Sciatic nerve (tissue), 2 donors: Measurements from ENCODE around the gene DDX3X. TPM values are rescaled to one million over a fixed set of nuclear protein-coding genes. Genes with fewer than 3 reads are reported as not detected.

Experiments
- ATAC-seq: fragments of 200-7000 bp; cut with Tn5 transposase; one replicate; pipeline ENCODE4 v1.9.1; 2020; ENCODE audit warnings: mild to moderate bottlenecking, moderate library complexity
- DNase-seq: peaks from one replicate; pipeline ENCODE4 v3.0.0-alpha.2; 2020; ENCODE audit warnings: low spot score
- intact Hi-C: fragments of 100-400 bp; cut with DNase I; formaldehyde crosslinking; loops from one replicate; pipeline ENCODE4 v1.14.2; 2022
- total RNA-seq: library from RNA; stranded (reverse); fragmentation: NEBNext Ultra II Directional; extraction: Animal tissue kit (Norgen Biotek cat#: 25700); gene quantifications from one replicate; pipeline ENCODE4 v1.2.1, GENCODE V29; 2021
- donor health status: DM: no; HTN: no; CAD: no.
- donor health status: DM: no; HTN: no; CAD: no.

DDX3X gene
- total RNA-seq, 1 donor from 2014 or later = 334 TPM

DNA sequence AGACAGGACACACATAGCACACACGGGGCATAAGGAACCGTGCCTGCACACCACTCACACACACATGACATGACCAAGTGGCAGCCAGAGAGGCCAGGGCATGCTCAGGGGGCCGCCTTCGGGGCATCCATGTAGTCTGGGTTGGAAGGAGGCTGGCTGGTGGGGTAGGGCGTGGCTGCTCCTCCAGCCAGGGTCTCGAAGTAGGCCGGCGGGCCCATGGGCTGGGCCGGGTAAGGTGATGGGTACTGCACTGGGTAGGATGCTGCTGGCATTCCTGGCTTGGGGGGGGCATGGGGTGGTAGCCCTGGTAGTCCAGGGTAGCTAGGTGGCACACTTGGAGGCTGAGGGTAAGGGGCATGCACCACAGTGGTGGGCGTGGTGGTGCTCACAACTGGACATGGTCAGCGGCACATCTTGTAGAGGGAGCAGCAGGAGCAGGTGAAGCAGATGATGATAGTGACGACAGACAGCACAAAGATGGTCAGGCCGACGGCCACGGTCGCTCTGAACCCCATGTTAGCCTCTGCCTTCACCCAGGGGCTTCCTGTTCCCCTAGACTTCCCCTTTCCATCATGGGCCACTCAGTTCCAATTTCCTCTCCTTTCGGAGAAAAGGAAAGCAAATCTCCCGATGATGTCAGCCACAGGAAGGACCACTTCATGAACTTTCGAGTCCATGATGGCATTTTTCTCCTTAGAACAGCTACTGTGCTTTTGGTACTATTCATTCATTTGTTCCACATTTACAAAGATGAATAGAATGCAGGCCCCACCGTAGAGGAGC, 10.9 kb upstream of the DDX3X start:
- no peak for ATAC-seq
- intact Hi-C loops = no loop called here
- DNase-seq = no peak

DNA sequence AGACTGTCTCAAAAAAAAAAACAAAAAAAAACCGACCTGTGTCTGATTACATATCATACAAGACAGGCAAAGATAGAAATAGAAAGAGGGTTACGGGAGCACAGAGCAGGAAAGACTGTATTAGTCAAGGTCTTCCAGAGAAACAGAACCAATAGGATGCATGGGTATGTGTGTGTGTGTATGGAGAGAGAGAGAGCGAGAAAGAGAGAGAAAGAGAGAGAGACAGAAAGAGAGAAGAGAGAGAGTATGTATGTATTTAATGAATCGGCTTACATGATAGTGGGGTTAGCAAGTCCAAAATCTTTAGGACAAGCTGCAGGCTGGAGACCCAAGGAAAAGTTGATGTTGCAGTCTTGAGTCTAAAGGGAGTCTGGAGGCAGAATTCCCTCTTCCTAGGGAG, 7.5 kb upstream of the DDX3X start:
- ATAC-seq (no peak), DNase-seq (no peak)
- intact Hi-C loops = no loop called here

- no peak for ATAC-seq
- intact Hi-C loops = no loop called here
- DNase-seq = no peak
These were observed 6.6 kb upstream of the DDX3X start for GRCh38 chrX:41327341-41327740.

- intact Hi-C loops = no loop called here
- DNase-seq (no peak), ATAC-seq (no peak)
These were observed 4.9 kb upstream of the DDX3X start for GRCh38 chrX:41329101-41329500.

DNA sequence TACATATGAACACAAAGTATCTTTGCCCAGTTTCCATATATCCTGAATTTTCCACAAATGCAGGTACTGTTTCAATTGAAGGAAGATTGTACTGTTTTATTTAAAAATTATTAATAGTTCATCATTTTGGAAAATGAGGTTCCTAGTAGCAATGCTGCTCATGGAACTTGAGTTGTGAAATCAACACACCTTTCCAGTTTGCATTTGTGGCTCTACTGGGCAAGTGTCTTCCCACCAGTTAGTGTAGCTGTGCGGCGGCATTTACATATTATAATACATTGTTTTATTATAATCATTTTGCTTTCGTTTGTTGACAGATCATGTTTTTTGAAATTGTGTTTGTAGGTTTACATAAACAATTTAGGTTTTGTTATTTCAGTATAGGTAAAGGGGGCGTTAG, 2.0 kb upstream of the DDX3X start:
- DNase-seq (no peak), ATAC-seq (no peak)
- intact Hi-C loops = no loop called here

- ATAC-seq = no peak
- no peak for DNase-seq
- intact Hi-C loops = no loop called here
These were observed 1.5 kb upstream of the DDX3X start for GRCh38 chrX:41332408-41333002.

DNA sequence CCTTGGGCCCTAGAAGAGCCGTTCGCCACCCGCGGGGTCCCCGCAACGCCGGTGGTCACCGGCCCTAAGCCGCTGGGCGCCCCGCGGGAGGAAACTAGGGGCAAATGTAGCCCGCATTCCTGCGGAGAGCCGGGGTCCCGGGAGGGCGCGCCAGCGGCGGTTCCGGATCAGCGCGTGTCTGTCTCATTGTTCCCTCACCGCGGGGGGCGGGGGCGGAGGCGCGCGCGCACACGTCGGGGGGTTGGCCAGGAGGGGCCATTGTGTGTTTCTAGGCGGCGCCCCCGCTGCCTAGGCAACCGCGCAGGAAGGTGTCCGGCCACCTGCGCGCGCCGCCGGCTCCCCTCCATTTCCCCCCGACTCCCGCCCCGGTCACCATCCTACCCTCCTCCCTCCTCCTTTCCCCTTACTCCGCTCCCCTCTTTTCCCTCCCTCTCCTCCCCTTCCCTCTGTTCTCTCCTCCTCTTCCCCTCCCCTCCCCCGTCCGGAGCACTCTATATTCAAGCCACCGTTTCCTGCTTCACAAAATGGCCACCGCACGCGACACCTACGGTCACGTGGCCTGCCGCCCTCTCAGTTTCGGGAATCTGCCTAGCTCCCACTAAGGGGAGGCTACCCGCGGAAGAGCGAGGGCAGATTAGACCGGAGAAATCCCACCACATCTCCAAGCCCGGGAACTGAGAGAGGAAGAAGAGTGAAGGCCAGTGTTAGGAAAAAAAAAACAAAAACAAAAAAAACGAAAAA, 789 bp upstream of the DDX3X start:
- peak; percentile 76 for ATAC-seq
- DNase-seq = peak; percentile 94
- intact Hi-C loops = no loop called here

- peak; percentile 97 for DNase-seq
- peak; percentile 90 for ATAC-seq
- intact Hi-C loops = no loop called here
These were observed 618 bp downstream of the DDX3X start for GRCh38 chrX:41334363-41335197.

- intact Hi-C loops = no loop called here
- no peak for ATAC-seq
- DNase-seq = no peak
These were observed 1.4 kb downstream of the DDX3X start for GRCh38 chrX:41335198-41335957.

DNA sequence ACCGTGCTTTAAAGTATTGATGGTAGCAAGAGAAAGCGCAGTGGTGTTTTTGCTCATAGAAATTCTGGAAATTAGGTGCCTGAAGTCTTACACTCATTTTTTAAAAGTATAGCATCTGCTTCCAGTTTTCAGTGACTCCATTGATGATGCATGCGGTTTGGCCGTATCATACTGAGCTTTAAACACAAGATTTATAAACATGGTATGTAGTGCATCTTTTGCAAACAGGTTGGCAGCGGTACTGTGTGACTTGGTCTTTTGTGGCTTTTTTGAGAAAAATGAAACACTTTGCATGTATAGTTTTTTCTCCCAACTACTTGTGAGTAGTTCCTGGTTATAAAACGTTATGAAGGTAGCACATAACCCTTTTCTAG, 2.0 kb downstream of the DDX3X start:
- no peak for ATAC-seq
- intact Hi-C loops = no loop called here
- DNase-seq = no peak

DNA sequence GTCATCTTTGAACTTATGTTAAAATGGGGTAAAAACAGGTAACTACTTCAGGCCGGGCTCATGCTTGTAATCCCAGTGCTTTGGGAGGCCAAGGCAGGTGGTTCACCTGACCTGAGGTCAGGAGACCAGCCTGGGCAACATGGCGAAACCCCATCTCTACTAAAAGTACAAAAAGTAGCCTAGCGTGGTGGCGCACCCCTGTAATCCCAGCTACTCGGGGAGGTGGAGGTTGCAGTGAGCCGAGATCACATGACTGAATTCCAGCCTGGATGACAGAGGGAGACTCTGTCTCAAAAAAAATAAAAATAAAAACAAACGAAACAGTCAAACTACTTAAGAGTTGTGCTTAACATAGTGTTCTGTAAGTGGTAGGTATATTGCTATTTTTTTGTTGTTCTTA, 2.5 kb downstream of the DDX3X start:
- ATAC-seq (no peak), DNase-seq (no peak)
- intact Hi-C loops = no loop called here

DNA sequence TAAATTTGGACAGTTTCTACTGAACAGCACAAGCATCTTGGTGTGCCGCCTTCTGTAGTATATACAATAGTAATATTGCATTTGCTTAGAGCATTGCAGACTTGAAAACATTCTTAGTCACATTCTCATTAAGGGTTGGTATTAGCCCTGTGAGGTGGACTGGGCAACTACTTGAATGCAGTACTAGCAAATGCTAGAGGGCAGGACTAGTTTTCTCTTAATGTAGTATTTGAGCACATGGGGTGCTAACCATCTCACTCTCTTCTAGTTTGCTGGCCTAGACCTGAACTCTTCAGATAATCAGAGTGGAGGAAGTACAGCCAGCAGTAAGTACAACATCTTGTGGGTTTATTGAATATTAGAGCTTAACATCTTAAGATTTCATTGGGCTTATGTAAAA, 3.2 kb downstream of the DDX3X start:
- ATAC-seq (no peak), DNase-seq (no peak)
- intact Hi-C loops = no loop called here

DNA sequence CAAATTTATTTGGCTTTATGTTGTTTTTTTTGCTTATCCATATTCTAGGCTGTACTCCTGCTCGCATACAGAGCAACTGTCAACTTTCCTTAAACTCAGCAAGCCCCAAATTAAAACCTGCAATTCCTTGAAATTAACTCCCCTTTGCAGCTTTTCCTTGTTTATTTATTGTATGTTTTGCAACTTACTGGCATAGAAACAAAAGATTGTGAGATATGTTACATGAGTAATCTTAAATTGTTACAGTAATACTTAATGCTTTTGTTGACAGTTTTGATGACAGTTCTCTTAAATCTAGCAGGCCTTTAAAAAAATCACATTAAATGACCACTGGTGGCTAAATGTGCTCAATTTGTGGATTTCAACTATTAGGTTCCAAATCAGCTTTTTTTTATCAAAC, 4.5 kb downstream of the DDX3X start:
- DNase-seq (no peak), ATAC-seq (no peak)
- intact Hi-C loops = no loop called here

DNA sequence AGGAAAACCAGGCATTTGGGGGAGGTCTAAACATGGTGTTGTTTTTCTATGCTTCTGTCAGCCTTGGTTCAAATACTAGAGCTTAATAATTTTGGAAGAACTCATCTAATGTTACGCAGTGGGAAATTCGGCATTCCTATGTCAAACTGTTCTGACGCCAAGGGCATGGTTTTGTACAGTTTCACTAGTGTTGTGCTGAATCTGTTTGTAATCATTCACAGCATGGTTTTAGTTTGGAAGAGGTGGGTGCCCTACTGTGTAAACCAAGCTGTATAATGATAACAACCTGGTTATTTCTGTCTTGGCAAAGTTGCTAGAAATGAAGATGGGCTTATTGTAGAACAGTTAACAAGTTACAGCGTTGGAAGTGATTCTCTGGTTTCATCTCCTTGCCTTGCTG, 5.2 kb downstream of the DDX3X start:
- intact Hi-C loops = no loop called here
- no peak for ATAC-seq

DNA sequence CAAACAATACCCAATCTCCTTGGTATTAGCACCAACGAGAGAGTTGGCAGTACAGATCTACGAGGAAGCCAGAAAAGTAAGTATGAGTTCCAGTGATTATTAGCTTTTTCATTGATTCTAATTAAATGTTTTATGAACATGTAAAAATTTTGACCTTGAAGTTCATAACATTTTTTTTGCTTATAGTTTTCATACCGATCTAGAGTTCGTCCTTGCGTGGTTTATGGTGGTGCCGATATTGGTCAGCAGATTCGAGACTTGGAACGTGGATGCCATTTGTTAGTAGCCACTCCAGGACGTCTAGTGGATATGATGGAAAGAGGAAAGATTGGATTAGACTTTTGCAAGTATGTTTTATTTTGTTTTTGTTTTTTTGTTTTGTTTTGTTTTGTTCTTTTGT, 10.1 kb downstream of the DDX3X start:
- DNase-seq (no peak), ATAC-seq (no peak)
- intact Hi-C loops = no loop called here

More for the DNA sequence above, 5.2 kb downstream of the DDX3X start:
- no peak for DNase-seq

DNA sequence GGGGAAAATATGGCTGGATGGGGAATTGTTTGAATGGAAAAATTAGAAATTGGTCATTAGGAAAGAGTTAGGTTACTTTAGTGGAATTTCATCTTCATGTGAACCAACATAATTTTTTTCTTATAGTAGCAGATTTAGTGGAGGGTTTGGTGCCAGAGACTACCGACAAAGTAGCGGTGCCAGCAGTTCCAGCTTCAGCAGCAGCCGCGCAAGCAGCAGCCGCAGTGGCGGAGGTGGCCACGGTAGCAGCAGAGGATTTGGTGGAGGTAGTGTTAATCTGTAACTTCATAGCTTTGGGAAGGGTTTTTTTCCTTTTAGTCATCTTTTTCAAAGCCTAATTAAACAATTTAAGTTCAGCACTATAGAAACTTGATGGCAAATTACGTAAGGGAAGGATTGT, 13.2 kb downstream of the DDX3X start:
- intact Hi-C loops = no loop called here
- DNase-seq = no peak
- no peak for ATAC-seq

DNA sequence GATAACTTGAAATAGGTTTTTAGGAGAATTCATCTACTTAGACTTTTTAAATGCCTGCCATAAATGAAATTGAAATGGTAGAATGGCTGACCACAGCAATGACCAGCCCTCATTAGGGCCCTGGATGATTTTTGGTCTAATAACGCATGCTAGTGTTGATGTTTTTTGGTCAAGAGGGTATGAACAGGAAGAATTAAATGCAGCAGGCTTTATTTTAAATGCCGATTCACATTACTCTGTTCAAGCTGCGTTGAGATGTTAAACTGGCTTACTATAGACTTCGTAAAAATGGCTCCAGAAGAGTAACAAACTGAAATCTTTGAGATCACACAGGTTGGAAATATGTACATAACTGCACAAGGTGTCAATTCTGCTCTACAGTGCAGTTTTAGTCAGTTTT, 14.6 kb downstream of the DDX3X start:
- intact Hi-C loops = no loop called here
- no peak for ATAC-seq
- DNase-seq = no peak

GRCh38 chrX:41350150-41350975, 16.4 kb downstream of the DDX3X start:
- intact Hi-C loops = no loop called here
- ATAC-seq (no peak), DNase-seq (no peak)
